ENCODE results near the gene SON. TPM values are rescaled to one million over a fixed set of nuclear protein-coding genes. Genes with fewer than 3 reads are reported as not detected.

Gene SON
- total and polyA plus RNA-seq, 2 of the 13 experiments (the other 11 are each of a cell fraction or from before 2014, with no cell fraction given) = 61.3 to 78.3 TPM

DNA sequence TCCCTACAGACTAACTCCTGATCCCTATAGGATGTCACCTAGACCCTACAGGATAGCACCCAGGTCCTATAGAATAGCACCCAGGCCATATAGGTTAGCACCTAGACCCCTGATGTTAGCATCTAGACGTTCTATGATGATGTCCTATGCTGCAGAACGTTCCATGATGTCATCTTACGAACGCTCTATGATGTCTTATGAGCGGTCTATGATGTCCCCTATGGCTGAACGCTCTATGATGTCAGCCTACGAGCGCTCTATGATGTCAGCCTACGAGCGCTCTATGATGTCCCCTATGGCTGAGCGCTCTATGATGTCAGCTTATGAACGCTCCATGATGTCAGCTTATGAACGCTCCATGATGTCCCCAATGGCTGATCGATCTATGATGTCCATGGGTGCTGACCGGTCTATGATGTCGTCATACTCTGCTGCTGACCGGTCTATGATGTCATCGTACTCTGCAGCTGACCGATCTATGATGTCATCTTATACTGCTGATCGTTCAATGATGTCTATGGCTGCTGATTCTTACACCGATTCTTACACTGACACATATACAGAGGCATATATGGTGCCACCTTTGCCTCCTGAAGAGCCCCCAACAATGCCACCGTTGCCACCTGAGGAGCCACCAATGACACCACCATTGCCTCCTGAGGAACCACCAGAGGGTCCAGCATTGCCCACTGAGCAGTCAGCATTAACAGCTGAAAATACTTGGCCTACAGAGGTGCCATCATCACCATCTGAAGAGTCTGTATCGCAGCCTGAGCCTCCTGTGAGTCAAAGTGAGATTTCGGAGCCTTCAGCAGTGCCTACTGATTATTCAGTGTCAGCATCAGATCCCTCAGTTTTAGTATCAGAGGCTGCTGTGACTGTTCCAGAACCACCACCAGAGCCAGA is 9.5 kb downstream of the SON start (continued):
- TF ChIP-seq, protein P1, sequence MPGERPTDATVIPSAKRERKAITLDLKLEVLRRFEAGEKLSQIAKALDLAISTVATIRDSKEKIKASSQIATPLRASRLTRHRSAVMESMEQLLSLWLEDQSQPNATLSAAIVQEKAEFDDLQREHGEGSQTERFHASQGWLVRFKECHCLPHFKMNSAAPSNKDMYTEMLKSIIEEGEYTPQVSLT (CRISPR knock-in tag; IDR thresholded peaks at IDR 0.05; ENCODE audit: borderline replicate concordance, low read depth) = no peak
- TF ChIP-seq NFKBIZ (CRISPR knock-in tag; IDR thresholded peaks at IDR 0.05) (no peak), ATF7 (IDR thresholded peaks at IDR 0.05) (peak; percentile 98), ATF7 (CRISPR knock-in tag; IDR thresholded peaks at IDR 0.05) (no peak), ZNF589 (CRISPR knock-in tag; conservative IDR thresholded peaks at IDR 0.05) (no peak), ZC3H13 (CRISPR knock-in tag; IDR thresholded peaks at IDR 0.05) (0 out of 2 replicates have a peak, but pooled peaks have one; percentile 12), POLR2G (IDR thresholded peaks at IDR 0.05; ENCODE audit: low read depth, low read length) (peak; percentile 36; the same call in 1 of the 2 replicates), RBM39 (IDR thresholded peaks at IDR 0.05; ENCODE audit: low read depth, low read length, poor library complexity, severe bottlenecking) (no peak), SSRP1 (CRISPR knock-in tag; IDR thresholded peaks at IDR 0.05) (peak; percentile 65; the same call in 1 of the 2 replicates), DDIT3 (CRISPR knock-in tag; IDR thresholded peaks at IDR 0.05) (no peak), ZFP37 (CRISPR knock-in tag; IDR thresholded peaks at IDR 0.05; ENCODE audit: borderline replicate concordance) (0 out of 2 replicates have a peak, but pooled peaks have one; percentile 33), ZNF30 (CRISPR knock-in tag; IDR thresholded peaks at IDR 0.05) (no peak), HMG20A (CRISPR knock-in tag; IDR thresholded peaks at IDR 0.05; ENCODE audit: borderline replicate concordance) (no peak), HOXA3 (CRISPR knock-in tag; IDR thresholded peaks at IDR 0.05) (peak; percentile 87; the same call in 1 of the 2 replicates), ZNF660 (CRISPR knock-in tag; IDR thresholded peaks at IDR 0.05; ENCODE audit: borderline replicate concordance, low read depth) (no peak), HBP1 (CRISPR knock-in tag; IDR thresholded peaks at IDR 0.05; ENCODE audit: low read depth) (no peak), MEIS2 (CRISPR knock-in tag; IDR thresholded peaks at IDR 0.05) (no peak), CEBPB (IDR thresholded peaks at IDR 0.05; ENCODE audit: borderline replicate concordance, low read depth, low read length) (peak; percentile 68; the same call in 1 of the 2 replicates), SAFB2 (CRISPR knock-in tag; IDR thresholded peaks at IDR 0.05; ENCODE audit: borderline replicate concordance, low read depth) (0 out of 2 replicates have a peak, but pooled peaks have one; percentile 8), PPARG (CRISPR knock-in tag; conservative IDR thresholded peaks at IDR 0.05) (no peak), NR2F1 (CRISPR knock-in tag; IDR thresholded peaks at IDR 0.05) (no peak), ZBTB38 (CRISPR knock-in tag; IDR thresholded peaks at IDR 0.05) (peak; percentile 68; the same call in 1 of the 2 replicates), ZNF503 (CRISPR knock-in tag; IDR thresholded peaks at IDR 0.05) (no peak)
- TF ChIP-seq, protein P2, sequence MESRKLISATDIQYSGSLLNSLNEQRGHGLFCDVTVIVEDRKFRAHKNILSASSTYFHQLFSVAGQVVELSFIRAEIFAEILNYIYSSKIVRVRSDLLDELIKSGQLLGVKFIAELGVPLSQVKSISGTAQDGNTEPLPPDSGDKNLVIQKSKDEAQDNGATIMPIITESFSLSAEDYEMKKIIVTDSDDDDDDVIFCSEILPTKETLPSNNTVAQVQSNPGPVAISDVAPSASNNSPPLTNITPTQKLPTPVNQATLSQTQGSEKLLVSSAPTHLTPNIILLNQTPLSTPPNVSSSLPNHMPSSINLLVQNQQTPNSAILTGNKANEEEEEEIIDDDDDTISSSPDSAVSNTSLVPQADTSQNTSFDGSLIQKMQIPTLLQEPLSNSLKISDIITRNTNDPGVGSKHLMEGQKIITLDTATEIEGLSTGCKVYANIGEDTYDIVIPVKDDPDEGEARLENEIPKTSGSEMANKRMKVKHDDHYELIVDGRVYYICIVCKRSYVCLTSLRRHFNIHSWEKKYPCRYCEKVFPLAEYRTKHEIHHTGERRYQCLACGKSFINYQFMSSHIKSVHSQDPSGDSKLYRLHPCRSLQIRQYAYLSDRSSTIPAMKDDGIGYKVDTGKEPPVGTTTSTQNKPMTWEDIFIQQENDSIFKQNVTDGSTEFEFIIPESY (CRISPR knock-in tag; IDR thresholded peaks at IDR 0.05) = peak; percentile 33; the same call in 1 of the 2 replicates

Data from HepG2 (cell line).